Upper lobe of right lung (tissue), 1 donor: ENCODE results near the gene PHLPP1. TPM values are rescaled to one million over a fixed set of nuclear protein-coding genes. Genes with fewer than 3 reads are reported as not detected.

Experiments used
- ATAC-seq: fragments of 200-7000 bp; cut with Tn5 transposase; one replicate; pipeline ENCODE4 v1.9.1; 2020; ENCODE audit warnings: mild to moderate bottlenecking, moderate library complexity
- DNase-seq: peaks from one replicate; pipeline ENCODE4 v3.0.0-alpha.2; 2020
- H3K27ac ChIP-seq: fragments of 200-600 bp; one replicate; pipeline ENCODE4 v1.8.0; 2022
- H3K27me3 ChIP-seq: fragments of 200-600 bp; one replicate; pipeline ENCODE4 v1.8.0; 2022; ENCODE audit warnings: mild to moderate bottlenecking
- H3K36me3 ChIP-seq: fragments of 200-600 bp; one replicate; pipeline ENCODE4 v1.8.0; 2022
- H3K4me1 ChIP-seq: fragments of 200-600 bp; one replicate; pipeline ENCODE4 v1.8.0; 2022
- H3K4me3 ChIP-seq: fragments of 200-600 bp; one replicate; pipeline ENCODE4 v1.8.0; 2022; ENCODE audit warnings: mild to moderate bottlenecking
- H3K9me3 ChIP-seq: fragments of 200-600 bp; one replicate; pipeline ENCODE4 v1.8.0; 2022
- intact Hi-C: fragments of 100-400 bp; cut with DNase I; formaldehyde crosslinking; loops from one replicate; pipeline ENCODE4 v1.11.0; 2022
- total RNA-seq: library from RNA; stranded (reverse); fragmentation: NEBNext Ultra II Directional; extraction: Animal tissue kit (Norgen Biotek cat#: 25700); gene quantifications from one replicate; pipeline ENCODE4 v1.2.1, GENCODE V29; 2021
- TF ChIP-seq, protein P1 (sequence below): fragments of 200-600 bp; IDR thresholded peaks from one replicate; pipeline ENCODE4 v1.8.0; 2022; ENCODE audit warnings: antibody characterized with exemption
- donor health status: DM: no; HTN: yes; CAD: no; lungs with severe emphysema.

Gene PHLPP1
- total RNA-seq, 1 donor from 2014 or later, result 11.9 TPM

GRCh38 chr18:62763101-62763521, 47.8 kb downstream of the PHLPP1 start:
- TF ChIP-seq, protein P1, sequence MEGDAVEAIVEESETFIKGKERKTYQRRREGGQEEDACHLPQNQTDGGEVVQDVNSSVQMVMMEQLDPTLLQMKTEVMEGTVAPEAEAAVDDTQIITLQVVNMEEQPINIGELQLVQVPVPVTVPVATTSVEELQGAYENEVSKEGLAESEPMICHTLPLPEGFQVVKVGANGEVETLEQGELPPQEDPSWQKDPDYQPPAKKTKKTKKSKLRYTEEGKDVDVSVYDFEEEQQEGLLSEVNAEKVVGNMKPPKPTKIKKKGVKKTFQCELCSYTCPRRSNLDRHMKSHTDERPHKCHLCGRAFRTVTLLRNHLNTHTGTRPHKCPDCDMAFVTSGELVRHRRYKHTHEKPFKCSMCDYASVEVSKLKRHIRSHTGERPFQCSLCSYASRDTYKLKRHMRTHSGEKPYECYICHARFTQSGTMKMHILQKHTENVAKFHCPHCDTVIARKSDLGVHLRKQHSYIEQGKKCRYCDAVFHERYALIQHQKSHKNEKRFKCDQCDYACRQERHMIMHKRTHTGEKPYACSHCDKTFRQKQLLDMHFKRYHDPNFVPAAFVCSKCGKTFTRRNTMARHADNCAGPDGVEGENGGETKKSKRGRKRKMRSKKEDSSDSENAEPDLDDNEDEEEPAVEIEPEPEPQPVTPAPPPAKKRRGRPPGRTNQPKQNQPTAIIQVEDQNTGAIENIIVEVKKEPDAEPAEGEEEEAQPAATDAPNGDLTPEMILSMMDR, result no peak
- intact Hi-C loops, result no loop called here
- Histone ChIP-seq H3K36me3 (no peaks in the 10 kb centered on the region), H3K27me3 (no peaks in the 10 kb centered on the region), H3K27ac (no peak overlapping the region), H3K4me3 (no peak overlapping the region), H3K9me3 (no peaks in the 10 kb centered on the region), H3K4me1 (no peaks in the 10 kb centered on the region)
- no peak for ATAC-seq
- no peak for DNase-seq

DNA sequence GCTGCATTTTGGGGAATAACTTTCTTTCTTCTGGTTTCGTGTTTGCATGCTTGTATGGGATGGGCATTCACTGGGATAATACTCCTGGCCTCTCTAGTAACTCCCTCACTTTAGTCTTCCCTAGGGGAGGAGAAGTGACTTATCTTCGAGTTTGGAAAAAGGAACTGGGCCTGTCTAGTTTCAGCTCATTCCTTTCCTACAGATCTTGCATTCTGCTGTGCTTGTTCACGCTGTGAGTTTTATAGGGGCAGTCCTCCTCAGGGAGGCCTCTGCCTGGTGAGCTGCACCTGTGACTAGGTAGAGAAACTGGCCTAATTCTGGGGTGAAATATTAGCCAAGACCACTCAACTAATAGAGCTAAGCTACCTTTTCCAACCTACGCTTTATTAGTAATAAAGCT, 50.9 kb downstream of the PHLPP1 start:
- no peaks in the 10 kb centered on the region for H3K27me3 ChIP-seq
- H3K4me1 ChIP-seq, result no peaks in the 10 kb centered on the region
- no peak for ATAC-seq
- TF ChIP-seq, protein P1, result no peak
- H3K9me3 ChIP-seq, result no peaks in the 10 kb centered on the region
- intact Hi-C loops, result no loop called here
- DNase-seq, result no peak
- no peaks in the 10 kb centered on the region for H3K36me3 ChIP-seq
- H3K4me3 ChIP-seq, result no peak overlapping the region
- no peak overlapping the region for H3K27ac ChIP-seq

GRCh38 chr18:62767321-62767720, 52.0 kb downstream of the PHLPP1 start:
- intact Hi-C loops, result no loop called here
- no peaks in the 10 kb centered on the region for H3K9me3 ChIP-seq
- no peaks in the 10 kb centered on the region for H3K4me1 ChIP-seq
- no peak overlapping the region for H3K27ac ChIP-seq
- ATAC-seq (no peak), DNase-seq (no peak)
- H3K27me3 ChIP-seq, result no peaks in the 10 kb centered on the region
- H3K4me3 ChIP-seq, result no peak overlapping the region
- TF ChIP-seq, protein P1, result no peak
- no peaks in the 10 kb centered on the region for H3K36me3 ChIP-seq

- Histone ChIP-seq H3K4me3 (no peak overlapping the region), H3K4me1 (no peaks in the 10 kb centered on the region), H3K27me3 (no peaks in the 10 kb centered on the region), H3K36me3 (no peaks in the 10 kb centered on the region), H3K27ac (no peak overlapping the region), H3K9me3 (no peaks in the 10 kb centered on the region)
- DNase-seq (no peak), ATAC-seq (no peak)
- intact Hi-C loops, result no loop called here
- TF ChIP-seq, protein P1, result no peak
Measured at GRCh38 chr18:62767836-62768557, 52.7 kb downstream of the PHLPP1 start.

DNA sequence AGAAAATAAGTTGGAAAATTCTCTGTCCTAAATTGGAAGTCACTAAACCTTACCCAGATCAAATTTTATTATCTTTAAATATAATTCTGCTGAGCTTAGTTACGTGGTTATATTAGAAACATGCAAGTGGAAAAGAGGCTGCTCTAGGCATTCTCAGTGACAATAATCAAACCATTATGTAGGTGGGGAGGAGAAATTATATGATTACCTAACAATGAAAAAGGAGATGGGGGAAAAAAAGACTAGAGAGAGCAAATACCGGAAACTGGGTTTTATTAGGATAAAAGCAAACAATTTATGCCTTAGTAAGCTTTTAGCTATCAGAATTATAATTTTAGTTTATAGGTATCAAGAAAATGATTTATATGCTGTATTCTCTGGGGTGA, 53.2 kb downstream of the PHLPP1 start:
- ATAC-seq (no peak), DNase-seq (no peak)
- TF ChIP-seq, protein P1, result no peak
- no peaks in the 10 kb centered on the region for H3K27me3 ChIP-seq
- no peaks in the 10 kb centered on the region for H3K9me3 ChIP-seq
- no peak overlapping the region for H3K27ac ChIP-seq
- H3K36me3 ChIP-seq, result no peaks in the 10 kb centered on the region
- intact Hi-C loops, result no loop called here
- no peak overlapping the region for H3K4me3 ChIP-seq
- no peaks in the 10 kb centered on the region for H3K4me1 ChIP-seq

DNA sequence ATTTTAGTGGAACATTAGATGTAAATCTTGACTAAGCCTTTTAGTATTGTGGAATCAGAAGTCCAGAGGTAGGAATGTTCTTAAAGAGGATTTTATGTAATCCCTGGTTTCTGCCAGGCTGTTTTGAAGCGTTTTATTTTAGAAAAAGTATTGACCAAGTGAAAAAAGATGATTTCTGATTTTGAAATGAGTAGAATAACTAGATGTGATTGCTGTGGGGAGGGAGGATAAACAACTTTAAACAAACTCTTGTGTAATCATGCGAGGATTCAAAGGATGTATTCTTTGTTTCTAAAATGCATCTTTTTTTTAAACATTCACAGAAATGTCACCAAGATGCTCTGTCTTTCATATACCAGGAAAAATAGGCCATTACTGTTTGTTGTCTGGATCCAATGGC, 53.9 kb downstream of the PHLPP1 start:
- no peak overlapping the region for H3K4me3 ChIP-seq
- H3K9me3 ChIP-seq, result no peaks in the 10 kb centered on the region
- no peak overlapping the region for H3K27ac ChIP-seq
- no peaks in the 10 kb centered on the region for H3K36me3 ChIP-seq
- no peaks in the 10 kb centered on the region for H3K4me1 ChIP-seq
- DNase-seq, result no peak
- intact Hi-C loops, result no loop called here
- no peak for ATAC-seq
- TF ChIP-seq, protein P1, result no peak
- no peaks in the 10 kb centered on the region for H3K27me3 ChIP-seq
